ENCODE results near the gene C3orf52. TPM values are rescaled to one million over a fixed set of nuclear protein-coding genes. Genes with fewer than 3 reads are reported as not detected.

C3orf52 gene
- total and polyA plus RNA-seq, 7 donors = 0.36 to 17.4 (median 2.2) TPM

- Histone ChIP-seq H3K27ac (no peak overlapping the region), H3K36me3 (no peaks in the 10 kb centered on the region), H3K9me3 (no peaks in the 10 kb centered on the region), H3K4me1 (no peaks in the 10 kb centered on the region), H3K27me3 (no peaks in the 10 kb centered on the region), H3K4me3 (no peak overlapping the region)
- TF ChIP-seq EP300 (IDR thresholded peaks at IDR 0.05) (no peak), POLR2A (IDR thresholded peaks at IDR 0.05) (no peak), POLR2AphosphoS5 (IDR thresholded peaks at IDR 0.05) (no peak), CTCF (IDR thresholded peaks at IDR 0.05) (no peak)
- DNase-seq = no peak
- 43 to 64% methylated on average over 2 of the region's 2 CpGs for WGBS, 2 donors
- intact Hi-C loops (cut with DNase I) = no loop called here
These were observed 10.0 kb downstream of the C3orf52 start for GRCh38 chr3:112096176-112096575.

GRCh38 chr3:112097378-112097777 lies 11.2 kb downstream of the C3orf52 start:
- Histone ChIP-seq H3K4me1 (no peaks in the 10 kb centered on the region), H3K27me3 (no peaks in the 10 kb centered on the region), H3K9me3 (no peaks in the 10 kb centered on the region), H3K36me3 (no peaks in the 10 kb centered on the region), H3K27ac (no peak overlapping the region), H3K4me3 (no peak overlapping the region)
- intact Hi-C loops (cut with DNase I) = no loop called here
- WGBS, 2 donors = 6 to 28% methylated on average over 4 of the region's 4 CpGs
- DNase-seq = no peak
- TF ChIP-seq POLR2AphosphoS5 (IDR thresholded peaks at IDR 0.05) (no peak), POLR2A (IDR thresholded peaks at IDR 0.05) (no peak)

GRCh38 chr3:112101916-112102315 lies 15.7 kb downstream of the C3orf52 start:
- TF ChIP-seq EP300 (IDR thresholded peaks at IDR 0.05) (no peak), POLR2AphosphoS5 (IDR thresholded peaks at IDR 0.05) (no peak), CTCF (IDR thresholded peaks at IDR 0.05) (no peak), POLR2A (IDR thresholded peaks at IDR 0.05) (no peak)
- H3K36me3 ChIP-seq = no peaks in the 10 kb centered on the region
- H3K4me1 ChIP-seq = no peaks in the 10 kb centered on the region
- no peak overlapping the region for H3K4me3 ChIP-seq
- WGBS, 2 donors = 91 to 95% methylated on average over 2 of the region's 2 CpGs
- H3K9me3 ChIP-seq = no peaks in the 10 kb centered on the region
- no peak overlapping the region for H3K27ac ChIP-seq
- intact Hi-C loops (cut with DNase I) = no loop called here
- H3K27me3 ChIP-seq = no peaks in the 10 kb centered on the region
- DNase-seq = no peak

- H3K27ac ChIP-seq = no peak overlapping the region
- DNase-seq = no peak
- intact Hi-C loops (cut with DNase I) = no loop called here
- TF ChIP-seq POLR2A (IDR thresholded peaks at IDR 0.05) = no peak
- no peak for TF ChIP-seq EP300 (IDR thresholded peaks at IDR 0.05)
- H3K36me3 ChIP-seq = no peaks in the 10 kb centered on the region
- WGBS, 2 donors = 89 to 93% methylated on average over 2 of the region's 2 CpGs
- no peaks in the 10 kb centered on the region for H3K27me3 ChIP-seq
- H3K4me3 ChIP-seq = no peak overlapping the region
- no peaks in the 10 kb centered on the region for H3K9me3 ChIP-seq
- H3K4me1 ChIP-seq = no peaks in the 10 kb centered on the region
These were observed 18.6 kb downstream of the C3orf52 start for GRCh38 chr3:112104774-112105173.

- TF ChIP-seq POLR2AphosphoS5 (IDR thresholded peaks at IDR 0.05) = no peak
- no peak for TF ChIP-seq EP300 (IDR thresholded peaks at IDR 0.05)
- TF ChIP-seq POLR2A (IDR thresholded peaks at IDR 0.05) = no peak
- TF ChIP-seq CTCF (IDR thresholded peaks at IDR 0.05) = no peak
- no peak overlapping the region for H3K4me3 ChIP-seq
- intact Hi-C loops (cut with DNase I) = no loop called here
- no peaks in the 10 kb centered on the region for H3K36me3 ChIP-seq
- H3K4me1 ChIP-seq = no peaks in the 10 kb centered on the region
- 18 to 58% methylated on average over 5 of the region's 5 CpGs for WGBS, 2 donors
- no peak overlapping the region for H3K27ac ChIP-seq
- no peak for DNase-seq
- no peaks in the 10 kb centered on the region for H3K27me3 ChIP-seq
- no peaks in the 10 kb centered on the region for H3K9me3 ChIP-seq
These were observed 23.1 kb downstream of the C3orf52 start for GRCh38 chr3:112109322-112109721.

GRCh38 chr3:112111785-112112402 lies 25.7 kb downstream of the C3orf52 start:
- DNase-seq = no peak
- 4 to 8% methylated on average over 3 of the region's 3 CpGs for WGBS, 2 donors
- no peak overlapping the region for H3K27ac ChIP-seq
- no peaks in the 10 kb centered on the region for H3K9me3 ChIP-seq
- intact Hi-C loops (cut with DNase I) = loop anchor here (10.0 kb wide), 1 partner anchor 413 kb away; no protein-coding TSS in a partner anchor
- peak in 3 of 4 experiments; percentile 19 to 49 (median 40) for TF ChIP-seq CTCF (IDR thresholded peaks at IDR 0.05)
- no peak for TF ChIP-seq POLR2A (IDR thresholded peaks at IDR 0.05)
- H3K36me3 ChIP-seq = no peaks in the 10 kb centered on the region
- no peaks in the 10 kb centered on the region for H3K27me3 ChIP-seq
- H3K4me1 ChIP-seq = no peaks in the 10 kb centered on the region
- no peak overlapping the region for H3K4me3 ChIP-seq
